ENCODE data around the gene ORMDL3. TPM values are rescaled to one million over a fixed set of nuclear protein-coding genes. Genes with fewer than 3 reads are reported as not detected.

The ORMDL3 gene
- total RNA-seq, 1 donor from 2014 or later, result 38.5 TPM

DNA sequence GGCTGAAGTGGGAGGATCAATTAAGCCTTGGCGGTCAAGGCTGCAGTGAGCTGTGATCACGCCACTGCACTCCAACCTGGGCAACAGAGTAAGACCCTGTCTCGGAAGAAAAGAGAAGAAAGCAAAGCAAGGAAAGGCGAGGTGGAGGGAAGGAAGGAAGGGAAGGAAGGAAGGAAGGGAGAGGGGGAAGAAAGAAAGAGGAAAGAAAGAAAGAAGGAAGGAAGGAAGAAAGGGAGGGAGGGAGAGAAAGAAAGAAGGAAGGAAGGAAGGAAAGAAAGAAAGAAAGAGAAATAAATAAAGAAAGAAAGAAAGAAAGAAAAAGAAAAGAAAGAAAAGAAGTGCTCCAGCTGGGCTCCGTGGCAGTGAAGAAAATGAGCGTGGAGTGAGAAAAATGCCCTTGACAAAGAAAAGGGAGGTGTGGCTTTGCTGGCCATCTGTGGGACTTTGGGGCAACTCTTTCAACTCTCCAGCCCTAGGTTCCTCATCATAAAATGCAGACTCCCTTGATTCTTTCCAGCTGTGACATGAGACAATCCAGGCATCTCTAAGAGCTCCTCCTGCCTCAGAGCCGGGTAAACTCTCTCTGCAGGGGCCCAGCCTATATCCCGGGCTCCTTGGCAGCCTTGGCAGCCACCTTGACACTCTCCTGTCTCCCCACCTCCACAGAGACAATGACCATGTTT lies 37.8 kb upstream of the ORMDL3 start:
- intact Hi-C loops (cut with micrococcal nuclease), result no loop called here
- ATAC-seq (ENCODE audit: low read depth), result no peak
- H3K27ac Mint-ChIP-seq, result no peak overlapping the region
- peaks cover 7% of the 10 kb centered on the region for H3K4me1 Mint-ChIP-seq
- ChIA-PET POLR2A (no interaction called here), CTCF (interaction anchor here (0.6 to 1.2 kb wide), 2 partner anchors 16 to 42 kb away, joined by 3 read pairs; partner anchors contain the start of gene PSMD3)
- H3K27me3 Mint-ChIP-seq, result peaks cover 19% of the 10 kb centered on the region
- TF ChIP-seq CTCF (IDR thresholded peaks at IDR 0.05), result no peak
- no peaks in the 10 kb centered on the region for H3K9me3 Mint-ChIP-seq
- H3K36me3 Mint-ChIP-seq (ENCODE audit: low read depth), result no peaks in the 10 kb centered on the region
- H3K4me3 Mint-ChIP-seq, result no peak overlapping the region
- no peak for DNase-seq

DNA sequence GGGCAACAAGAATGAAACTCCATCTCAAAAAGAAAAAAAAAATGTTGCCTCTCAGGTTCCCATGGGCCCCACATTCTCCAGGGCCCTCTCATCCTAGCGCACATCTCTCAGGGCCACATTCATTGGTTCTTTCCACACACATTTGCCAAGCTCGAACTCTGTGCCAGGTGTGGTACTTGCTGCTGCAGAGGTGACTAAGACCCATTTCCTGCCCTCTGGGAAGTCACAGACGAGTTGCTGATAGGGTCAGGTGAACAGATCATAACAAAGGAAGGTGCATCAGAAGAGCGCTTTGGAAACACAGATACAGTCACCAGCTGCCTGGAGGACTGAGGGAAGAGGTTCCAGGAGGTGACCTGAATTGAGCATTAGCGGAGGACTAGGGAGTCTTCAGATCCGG lies 36.4 kb upstream of the ORMDL3 start:
- Mint-ChIP-seq H3K27ac (no peak overlapping the region), H3K4me3 (no peak overlapping the region), H3K27me3 (peaks cover 11% of the 10 kb centered on the region), H3K9me3 (no peaks in the 10 kb centered on the region), H3K4me1 (peaks cover 13% of the 10 kb centered on the region), H3K36me3 (ENCODE audit: low read depth) (no peaks in the 10 kb centered on the region)
- no peak for TF ChIP-seq CTCF (IDR thresholded peaks at IDR 0.05)
- POLR2A ChIA-PET, result no interaction called here
- ATAC-seq (ENCODE audit: low read depth), result no peak
- intact Hi-C loops (cut with micrococcal nuclease), result no loop called here
- DNase-seq, result no peak
- CTCF ChIA-PET, result no interaction called here

- H3K9me3 Mint-ChIP-seq, result no peaks in the 10 kb centered on the region
- TF ChIP-seq CTCF (IDR thresholded peaks at IDR 0.05), result no peak
- no peak within 1 kb of the TSS for H3K27ac Mint-ChIP-seq
- peaks cover 6% of the 10 kb centered on the region for H3K27me3 Mint-ChIP-seq
- H3K4me3 Mint-ChIP-seq, result no peak within 1 kb of the TSS
- no peak for ATAC-seq (ENCODE audit: low read depth)
- H3K36me3 Mint-ChIP-seq (ENCODE audit: low read depth), result no peaks in the 10 kb centered on the region
- no peak for DNase-seq
- intact Hi-C loops (cut with micrococcal nuclease), result no loop called here
- peaks cover 15% of the 10 kb centered on the region for H3K4me1 Mint-ChIP-seq
- ChIA-PET POLR2A (no interaction called here), CTCF (interaction anchor here (0.8 kb wide), 1 partner anchor 254 kb away, joined by 3 read pairs; no protein-coding TSS in a partner anchor)
Observed at GRCh38 chr17:39962642-39963220, 35.3 kb upstream of the ORMDL3 start, which contains the start of gene GSDMA. TSS of gene GSDMA (plus strand) at chr17:39963004. CDS start at chr17:39965688, 2,684 bp downstream.

- ChIA-PET CTCF (interaction anchor here (0.9 to 5.5 kb wide), 2 partner anchors 88 to 339 kb away, joined by 3 to 30 read pairs; no protein-coding TSS in a partner anchor), POLR2A (no interaction called here)
- H3K36me3 Mint-ChIP-seq (ENCODE audit: low read depth), result no peaks in the 10 kb centered on the region
- DNase-seq (no peak), ATAC-seq (ENCODE audit: low read depth) (no peak)
- H3K9me3 Mint-ChIP-seq, result no peaks in the 10 kb centered on the region
- H3K27me3 Mint-ChIP-seq, result peaks cover 4% of the 10 kb centered on the region
- no peak for TF ChIP-seq CTCF (IDR thresholded peaks at IDR 0.05)
- H3K4me3 Mint-ChIP-seq, result no peak overlapping the region
- peaks cover 15% of the 10 kb centered on the region for H3K4me1 Mint-ChIP-seq
- H3K27ac Mint-ChIP-seq, result no peak overlapping the region
- intact Hi-C loops (cut with micrococcal nuclease), result no loop called here
Observed at GRCh38 chr17:39960524-39961041, 33.2 kb upstream of the ORMDL3 start.

DNA sequence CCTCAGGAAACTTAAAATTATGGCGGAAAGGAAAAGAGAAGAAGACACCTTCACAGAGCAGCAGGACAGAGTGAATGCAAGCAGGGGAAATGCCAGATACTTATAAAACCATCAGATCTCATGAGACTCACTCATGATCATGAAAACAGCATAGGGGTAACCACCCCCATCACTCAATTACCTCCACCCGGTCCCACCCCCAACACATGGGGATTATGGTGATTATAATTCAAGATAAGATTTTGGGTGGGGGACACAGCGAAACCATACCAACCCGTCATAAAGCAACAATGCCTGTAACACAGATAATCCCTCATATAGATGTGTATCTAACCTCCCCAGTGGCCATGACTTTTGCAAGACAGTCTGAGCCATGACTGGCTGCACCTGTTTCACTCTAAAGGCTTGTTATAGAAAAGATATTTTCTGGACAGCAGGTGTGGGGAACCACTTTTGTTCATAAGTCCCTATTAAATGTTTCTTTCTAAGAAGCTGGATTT lies 28.4 kb upstream of the ORMDL3 start:
- H3K27ac Mint-ChIP-seq, result peak overlapping the region; percentile 10
- H3K4me1 Mint-ChIP-seq, result peaks cover 21% of the 10 kb centered on the region
- H3K4me3 Mint-ChIP-seq, result no peak overlapping the region
- no peak for TF ChIP-seq CTCF (IDR thresholded peaks at IDR 0.05)
- intact Hi-C loops (cut with micrococcal nuclease), result no loop called here
- ChIA-PET CTCF (interaction anchor here (0.6 to 5.5 kb wide), 3 partner anchors 24 to 333 kb away, joined by 3 to 30 read pairs (median 10); partner anchors contain the start of gene PSMD3), POLR2A (interaction anchor here (3.3 kb wide), 1 partner anchor 25 kb away, joined by 29 read pairs; the partner anchor contains the start of gene PSMD3)
- H3K9me3 Mint-ChIP-seq, result no peaks in the 10 kb centered on the region
- no peaks in the 10 kb centered on the region for H3K27me3 Mint-ChIP-seq
- DNase-seq (no peak), ATAC-seq (ENCODE audit: low read depth) (no peak)
- H3K36me3 Mint-ChIP-seq (ENCODE audit: low read depth), result no peaks in the 10 kb centered on the region
